Loucy (cell line): ENCODE measurements around the gene TM7SF3.

Experiments
- H2AFZ ChIP-seq: fragments of 200-600 bp; sonication (generic); 2 replicates; pipeline ENCODE4 v1.6.0; 2016; ENCODE audit warnings: antibody characterized with exemption, mild to moderate bottlenecking, low read length, moderate library complexity
- H3F3A ChIP-seq: fragments of 200-600 bp; 2 replicates; pipeline ENCODE4 v1.6.0; 2016; ENCODE audit warnings: antibody characterized with exemption, low read depth, mild to moderate bottlenecking
- H3K27me3 ChIP-seq: fragments of 200-600 bp; sonication (generic); 2 replicates; pipeline ENCODE4 v1.6.1; 2014; ENCODE audit warnings: low read length, mild to moderate bottlenecking; ENCODE audit not compliant: insufficient read depth, poor library complexity, severe bottlenecking
- H3K36me3 ChIP-seq: fragments of 200-600 bp; sonication (generic); 2 replicates; pipeline ENCODE4 v1.6.1; 2016; ENCODE audit warnings: low read length; ENCODE audit not compliant: insufficient read depth
- H3K4me1 ChIP-seq: fragments of 200-600 bp; sonication (generic); 2 replicates; pipeline ENCODE4 v1.5.1; 2014; ENCODE audit warnings: low read length, mild to moderate bottlenecking; ENCODE audit not compliant: insufficient read depth, poor library complexity, severe bottlenecking
- H3K4me2 ChIP-seq: fragments of 200-600 bp; sonication (generic); 2 replicates; pipeline ENCODE4 v1.6.0; 2014; ENCODE audit warnings: antibody characterized with exemption, low read length, low read depth, mild to moderate bottlenecking; ENCODE audit not compliant: poor library complexity, severe bottlenecking
- H3K4me3 ChIP-seq: fragments of 200-600 bp; sonication (generic); 2 replicates; pipeline ENCODE4 v1.5.1; 2014; ENCODE audit warnings: low read length, mild to moderate bottlenecking, mixed read lengths; ENCODE audit not compliant: poor library complexity, severe bottlenecking
- H3K79me2 ChIP-seq: fragments of 200-600 bp; sonication (generic); 2 replicates; pipeline ENCODE4 v1.6.1; 2014; ENCODE audit warnings: low read length; ENCODE audit not compliant: insufficient read depth
- H3K9ac ChIP-seq: fragments of 200-600 bp; sonication (generic); 2 replicates; pipeline ENCODE4 v1.6.0; 2014; ENCODE audit warnings: mild to moderate bottlenecking, low read depth, low read length, moderate library complexity; ENCODE audit not compliant: poor library complexity, severe bottlenecking
- H3K9me2 ChIP-seq: fragments of 200-600 bp; sonication (generic); replicated peaks from 2 replicates; pipeline ENCODE4 v1.6.1; 2016; ENCODE audit warnings: low read depth, low read length, mixed read lengths
- H3K9me3 ChIP-seq: fragments of 200-600 bp; sonication (generic); 2 replicates; pipeline ENCODE4 v1.6.1; 2014; ENCODE audit warnings: mild to moderate bottlenecking, antibody characterized with exemption, low read length, low read depth; ENCODE audit not compliant: insufficient read depth
- H4K20me1 ChIP-seq: fragments of 200-600 bp; sonication (generic); 2 replicates; pipeline ENCODE4 v1.6.0; 2014; ENCODE audit warnings: antibody characterized with exemption, low read length, mild to moderate bottlenecking; ENCODE audit not compliant: insufficient read depth, poor library complexity, severe bottlenecking
- EZH2phosphoT487 ChIP-seq: fragments of 200-600 bp; IDR thresholded peaks from 2 replicates; pipeline ENCODE4 v1.6.1; 2018; ENCODE audit warnings: antibody characterized with exemption, mild to moderate bottlenecking, moderate library complexity, borderline replicate concordance
- TF ChIP-seq, protein P1 (sequence below): fragments of 200-600 bp; sonication (generic); conservative IDR thresholded peaks from 2 replicates; pipeline ENCODE4 v1.5.1; 2014; ENCODE audit warnings: mild to moderate bottlenecking, antibody characterized with exemption, low read length

The TM7SF3 gene

GRCh38 chr12:26997003-26997402 lies 17.2 kb downstream of the TM7SF3 start:
- H3K9me2 ChIP-seq = no peaks in the 10 kb centered on the region
- peak overlapping the region; percentile 32 for H3K4me2 ChIP-seq
- no peak for TF ChIP-seq EZH2phosphoT487
- TF ChIP-seq, protein P1, sequence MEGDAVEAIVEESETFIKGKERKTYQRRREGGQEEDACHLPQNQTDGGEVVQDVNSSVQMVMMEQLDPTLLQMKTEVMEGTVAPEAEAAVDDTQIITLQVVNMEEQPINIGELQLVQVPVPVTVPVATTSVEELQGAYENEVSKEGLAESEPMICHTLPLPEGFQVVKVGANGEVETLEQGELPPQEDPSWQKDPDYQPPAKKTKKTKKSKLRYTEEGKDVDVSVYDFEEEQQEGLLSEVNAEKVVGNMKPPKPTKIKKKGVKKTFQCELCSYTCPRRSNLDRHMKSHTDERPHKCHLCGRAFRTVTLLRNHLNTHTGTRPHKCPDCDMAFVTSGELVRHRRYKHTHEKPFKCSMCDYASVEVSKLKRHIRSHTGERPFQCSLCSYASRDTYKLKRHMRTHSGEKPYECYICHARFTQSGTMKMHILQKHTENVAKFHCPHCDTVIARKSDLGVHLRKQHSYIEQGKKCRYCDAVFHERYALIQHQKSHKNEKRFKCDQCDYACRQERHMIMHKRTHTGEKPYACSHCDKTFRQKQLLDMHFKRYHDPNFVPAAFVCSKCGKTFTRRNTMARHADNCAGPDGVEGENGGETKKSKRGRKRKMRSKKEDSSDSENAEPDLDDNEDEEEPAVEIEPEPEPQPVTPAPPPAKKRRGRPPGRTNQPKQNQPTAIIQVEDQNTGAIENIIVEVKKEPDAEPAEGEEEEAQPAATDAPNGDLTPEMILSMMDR = no peak
- peaks cover 68% of the 10 kb centered on the region for H3K36me3 ChIP-seq
- H3K9me3 ChIP-seq = no peaks in the 10 kb centered on the region
- peaks cover 39% of the 10 kb centered on the region for H3K79me2 ChIP-seq
- H3K4me1 ChIP-seq = peaks cover 36% of the 10 kb centered on the region
- H4K20me1 ChIP-seq = no peaks in the 10 kb centered on the region
- peaks cover 9% of the 10 kb centered on the region; the same call in 1 of the 2 replicates for H3F3A ChIP-seq
- no peak overlapping the region for H3K4me3 ChIP-seq
- H2AFZ ChIP-seq = no peak overlapping the region
- no peaks in the 10 kb centered on the region for H3K27me3 ChIP-seq
- peak overlapping the region; percentile 16 for H3K9ac ChIP-seq

DNA sequence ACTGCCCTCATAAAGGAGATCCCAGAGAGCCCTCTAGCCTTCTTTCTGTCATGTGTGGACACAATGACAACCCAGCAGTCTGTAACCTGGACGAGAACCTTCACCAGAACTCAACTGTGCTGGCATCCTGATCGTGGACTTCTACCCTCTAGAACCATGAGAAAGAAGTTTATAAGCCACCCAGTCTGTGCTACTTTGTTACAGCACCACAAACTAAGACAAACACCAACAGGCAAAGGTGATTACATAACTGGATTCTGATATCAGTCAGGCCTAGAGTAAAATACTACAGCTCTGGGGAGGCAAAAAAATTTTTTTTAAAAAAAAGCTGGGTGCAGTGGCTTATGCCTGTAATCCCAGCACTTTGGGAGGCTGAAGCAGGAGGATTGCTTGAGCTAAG lies 18.5 kb downstream of the TM7SF3 start:
- no peaks in the 10 kb centered on the region for H3K9me2 ChIP-seq
- no peaks in the 10 kb centered on the region for H3K9me3 ChIP-seq
- no peak overlapping the region for H2AFZ ChIP-seq
- peaks cover 79% of the 10 kb centered on the region for H3K36me3 ChIP-seq
- H3K4me2 ChIP-seq = no peak overlapping the region
- H3K4me1 ChIP-seq = peaks cover 23% of the 10 kb centered on the region
- no peaks in the 10 kb centered on the region for H4K20me1 ChIP-seq
- H3K9ac ChIP-seq = no peak overlapping the region
- peaks cover 36% of the 10 kb centered on the region for H3K79me2 ChIP-seq
- no peaks in the 10 kb centered on the region for H3K27me3 ChIP-seq
- TF ChIP-seq, protein P1 = no peak
- TF ChIP-seq EZH2phosphoT487 = no peak
- no peak overlapping the region for H3K4me3 ChIP-seq
- H3F3A ChIP-seq = 0 out of 2 replicates have a peak, but pooled peaks cover 2% of the 10 kb centered on the region

GRCh38 chr12:26994109-26994508 lies 20.1 kb downstream of the TM7SF3 start:
- H3F3A ChIP-seq = no peaks in the 10 kb centered on the region
- no peaks in the 10 kb centered on the region for H3K27me3 ChIP-seq
- no peak overlapping the region for H3K9ac ChIP-seq
- H3K79me2 ChIP-seq = peaks cover 25% of the 10 kb centered on the region
- H3K9me3 ChIP-seq = no peaks in the 10 kb centered on the region
- no peaks in the 10 kb centered on the region for H3K9me2 ChIP-seq
- H3K4me3 ChIP-seq = no peak overlapping the region
- peaks cover 7% of the 10 kb centered on the region for H4K20me1 ChIP-seq
- H3K4me2 ChIP-seq = no peak overlapping the region
- TF ChIP-seq, protein P1 = no peak
- TF ChIP-seq EZH2phosphoT487 = no peak
- H2AFZ ChIP-seq = no peak overlapping the region
- peaks cover 14% of the 10 kb centered on the region for H3K4me1 ChIP-seq
- H3K36me3 ChIP-seq = peaks cover 86% of the 10 kb centered on the region
